Posterior cingulate gyrus (tissue), 11 donors: Measurements from ENCODE around the gene HPN.

ENCODE experiments used
- DNase-seq, 10 donors: peaks; one replicate each; pipeline versions ENCODE4 v3.0.0 to v3.0.0-alpha.2; 2020 to 2021; ENCODE audit warnings: mixed read lengths in 3 of 10
- intact Hi-C: fragments of 100-400 bp; cut with DNase I; formaldehyde crosslinking; loops from one replicate; pipeline ENCODE4 v1.15.1; 2023

The HPN gene

GRCh38 chr19:35056513-35057063 lies 15.1 kb downstream of the HPN start:
- intact Hi-C loops: no loop called here

GRCh38 chr19:35058370-35058769 lies 16.8 kb downstream of the HPN start:
- intact Hi-C loops: no loop called here

More at GRCh38 chr19:35056513-35057063, 15.1 kb downstream of the HPN start:
- peak in 3 of 10 donors; percentile 3 to 18 (median 4) for DNase-seq

DNA sequence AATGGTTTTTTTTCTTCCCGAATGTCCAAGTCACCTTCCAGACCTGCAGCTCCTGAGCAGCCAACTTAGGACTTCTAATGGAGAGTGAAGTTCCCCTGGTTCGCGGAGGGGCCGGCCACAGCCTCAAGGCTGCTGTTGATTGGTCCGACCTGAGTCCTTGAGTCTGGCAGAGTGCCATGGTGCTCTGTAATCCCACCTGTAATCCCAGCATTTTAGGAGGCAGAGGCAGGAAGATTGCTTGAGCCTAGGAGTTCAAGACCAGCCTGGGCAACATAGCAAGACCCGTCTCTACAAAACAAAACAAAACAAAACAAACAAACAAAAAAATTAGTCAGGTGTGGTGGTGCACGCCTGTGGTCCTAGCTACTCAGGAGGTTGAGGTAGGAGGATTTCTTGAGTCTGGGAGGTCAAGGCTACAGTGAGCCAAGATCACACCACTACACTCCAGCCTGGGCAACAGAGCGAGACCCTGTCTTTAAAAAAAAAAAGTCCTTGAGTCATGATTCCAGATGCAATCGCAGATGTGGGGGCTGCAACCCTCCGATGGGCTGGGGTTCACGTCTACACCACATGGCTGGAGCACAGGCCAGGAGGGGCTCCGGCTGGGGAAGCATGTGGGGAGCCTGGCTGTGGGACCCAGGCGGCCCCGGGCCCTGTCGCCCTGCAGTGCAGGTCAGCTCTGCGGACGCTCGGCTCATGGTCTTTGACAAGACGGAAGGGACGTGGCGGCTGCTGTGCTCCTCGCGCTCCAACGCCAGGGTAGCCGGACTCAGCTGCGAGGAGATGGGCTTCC lies 17.7 kb downstream of the HPN start:
- intact Hi-C loops: no loop called here
- DNase-seq: peak in 3 of 10 donors; percentile 55 to 81 (median 80)

More at GRCh38 chr19:35058370-35058769, 16.8 kb downstream of the HPN start:
- DNase-seq: no peak

- intact Hi-C loops: no loop called here
- DNase-seq: peak in 1 of 10 donors; percentile 53
These were observed 18.2 kb downstream of the HPN start for GRCh38 chr19:35059799-35060091.

DNA sequence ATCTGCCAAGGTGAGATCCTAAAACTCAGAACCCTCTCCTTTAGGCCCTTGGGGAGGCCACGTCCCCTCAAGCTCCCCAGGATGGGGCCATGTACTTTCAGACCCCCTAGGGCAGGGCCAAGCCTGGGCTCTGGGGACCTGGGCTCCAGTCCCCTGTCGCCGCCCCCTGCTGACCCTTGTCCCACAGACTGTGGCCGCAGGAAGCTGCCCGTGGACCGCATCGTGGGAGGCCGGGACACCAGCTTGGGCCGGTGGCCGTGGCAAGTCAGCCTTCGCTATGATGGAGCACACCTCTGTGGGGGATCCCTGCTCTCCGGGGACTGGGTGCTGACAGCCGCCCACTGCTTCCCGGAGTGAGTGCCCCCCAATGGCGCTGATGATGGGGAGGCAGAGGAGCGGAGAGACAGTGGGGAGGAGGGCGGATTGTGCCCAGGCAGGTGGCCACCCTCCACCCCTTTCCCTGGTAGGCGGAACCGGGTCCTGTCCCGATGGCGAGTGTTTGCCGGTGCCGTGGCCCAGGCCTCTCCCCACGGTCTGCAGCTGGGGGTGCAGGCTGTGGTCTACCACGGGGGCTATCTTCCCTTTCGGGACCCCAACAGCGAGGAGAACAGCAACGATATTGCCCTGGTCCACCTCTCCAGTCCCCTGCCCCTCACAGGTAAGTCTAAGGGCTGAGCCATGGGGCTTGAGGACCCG lies 18.8 kb downstream of the HPN start:
- intact Hi-C loops: no loop called here
- peak in 3 of 10 donors; percentile 60 to 78 (median 67) for DNase-seq

DNA sequence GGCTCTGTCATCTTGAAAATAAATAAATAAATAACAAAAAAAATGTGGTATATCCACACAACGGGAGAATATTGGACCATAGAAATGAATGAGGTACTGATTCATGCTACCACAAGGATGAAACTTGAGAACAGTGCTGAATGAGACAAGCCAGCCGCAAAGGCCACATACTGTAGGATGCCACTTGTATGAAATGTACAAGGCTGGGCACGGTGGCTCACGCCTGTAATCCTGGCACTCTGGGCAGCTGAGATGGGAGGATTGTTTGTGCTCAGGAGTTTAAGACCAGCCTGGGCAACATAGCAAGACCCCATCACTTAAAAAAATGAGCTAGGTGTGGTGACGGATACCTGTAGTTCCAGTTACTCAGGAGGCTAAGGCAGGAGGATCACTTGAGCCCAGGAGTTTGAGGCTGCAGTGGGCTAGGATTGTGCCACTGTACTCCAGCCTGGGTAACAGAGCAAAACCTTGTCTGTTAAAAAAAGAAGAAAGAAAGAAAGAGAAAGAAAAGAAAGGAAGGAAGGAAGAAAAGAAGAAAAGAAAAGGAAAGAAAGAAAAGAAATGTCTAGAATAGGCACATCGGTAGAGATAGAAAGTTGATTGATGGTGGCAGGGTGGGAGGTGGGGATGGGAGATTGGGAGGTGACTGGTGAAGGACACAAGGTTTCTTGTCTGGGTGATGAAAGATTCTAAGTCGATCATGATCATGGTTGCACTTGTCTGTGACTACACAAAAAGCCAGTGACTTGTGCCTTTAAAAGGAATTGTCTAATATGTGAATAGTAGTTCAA lies 20.3 kb downstream of the HPN start:
- intact Hi-C loops: no loop called here
- peak in 2 of 10 donors; percentile 14 to 15 for DNase-seq

DNA sequence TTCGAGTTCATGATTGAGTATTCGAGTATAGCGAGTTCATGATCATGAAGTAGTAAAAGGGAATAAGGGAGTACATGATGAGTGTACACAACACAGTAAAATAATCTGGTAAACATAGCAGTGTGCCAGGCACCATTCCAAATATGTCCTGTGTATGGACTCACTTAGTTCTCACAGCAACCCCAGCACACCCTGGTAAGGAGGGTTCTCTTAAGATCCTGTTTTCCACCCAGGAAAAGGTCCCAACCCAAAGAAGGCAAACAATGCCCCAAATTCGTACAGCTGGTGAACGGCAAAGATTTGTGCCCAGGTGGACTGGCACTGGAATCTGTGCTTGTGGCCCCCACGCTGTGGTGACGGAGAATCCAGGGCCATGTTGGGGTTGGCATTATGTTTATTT lies 21.4 kb downstream of the HPN start:
- intact Hi-C loops: no loop called here
- peak in 2 of 10 donors; percentile 14 to 32 for DNase-seq

GRCh38 chr19:35063940-35064818 lies 22.7 kb downstream of the HPN start:
- intact Hi-C loops: no loop called here
- DNase-seq: peak in 2 of 10 donors; percentile 2 to 15

DNA sequence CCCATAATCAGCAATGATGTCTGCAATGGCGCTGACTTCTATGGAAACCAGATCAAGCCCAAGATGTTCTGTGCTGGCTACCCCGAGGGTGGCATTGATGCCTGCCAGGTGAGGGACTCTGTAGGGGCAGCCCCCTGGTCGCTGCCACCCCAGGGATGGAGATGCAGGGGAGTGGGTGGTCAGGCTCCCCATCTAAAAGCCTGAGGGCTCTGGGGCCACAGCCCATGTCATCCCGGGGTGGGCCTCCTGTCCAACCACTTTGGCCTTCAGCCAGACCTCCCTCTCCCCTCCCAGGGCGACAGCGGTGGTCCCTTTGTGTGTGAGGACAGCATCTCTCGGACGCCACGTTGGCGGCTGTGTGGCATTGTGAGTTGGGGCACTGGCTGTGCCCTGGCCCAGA lies 24.1 kb downstream of the HPN start:
- intact Hi-C loops: no loop called here
- DNase-seq: no peak

DNA sequence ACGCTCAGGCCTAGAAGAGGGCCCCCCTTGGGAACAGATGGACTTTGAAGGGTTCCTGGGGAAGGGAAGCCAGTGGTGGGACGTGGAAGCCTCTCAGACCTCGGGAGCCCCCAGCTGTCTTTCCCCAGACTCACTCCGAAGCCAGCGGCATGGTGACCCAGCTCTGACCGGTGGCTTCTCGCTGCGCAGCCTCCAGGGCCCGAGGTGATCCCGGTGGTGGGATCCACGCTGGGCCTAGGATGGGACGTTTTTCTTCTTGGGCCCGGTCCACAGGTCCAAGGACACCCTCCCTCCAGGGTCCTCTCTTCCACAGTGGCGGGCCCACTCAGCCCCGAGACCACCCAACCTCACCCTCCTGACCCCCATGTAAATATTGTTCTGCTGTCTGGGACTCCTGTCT lies 24.6 kb downstream of the HPN start:
- DNase-seq: peak in 2 of 10 donors; percentile 62 to 76
- intact Hi-C loops: no loop called here

- intact Hi-C loops: loop anchor here (1.0 kb wide), 1 partner anchor 74 kb away; no protein-coding TSS in a partner anchor
- DNase-seq: peak; percentile 77 to 98 (median 94)
These were observed 25.4 kb downstream of the HPN start for GRCh38 chr19:35066691-35067563.

- peak in 1 of 10 donors; percentile 32 for DNase-seq
- intact Hi-C loops: no loop called here
These were observed 27.6 kb downstream of the HPN start for GRCh38 chr19:35068941-35069634.

DNA sequence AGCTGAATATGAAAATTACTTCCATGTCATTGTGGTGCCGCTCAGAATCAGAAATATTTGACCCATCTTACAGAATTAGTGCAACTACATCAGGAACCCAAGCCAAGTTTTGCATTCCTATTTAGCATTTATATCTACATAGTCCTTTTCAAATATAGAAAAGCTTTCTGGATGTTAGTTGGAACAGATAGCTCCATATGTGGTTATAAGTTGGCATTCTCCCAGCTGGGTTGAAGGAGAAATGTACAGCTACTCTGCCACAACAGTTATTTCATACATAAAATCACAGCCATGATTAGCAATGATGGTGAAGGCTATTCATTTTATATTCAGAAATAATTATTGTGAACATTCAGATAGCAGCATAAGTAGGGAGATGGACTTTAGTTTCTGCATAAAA lies 28.2 kb downstream of the HPN start:
- no peak for DNase-seq
- intact Hi-C loops: no loop called here

GRCh38 chr19:35070471-35070870 lies 28.9 kb downstream of the HPN start:
- peak in 2 of 10 donors; percentile 10 to 41 for DNase-seq
- intact Hi-C loops: no loop called here

DNA sequence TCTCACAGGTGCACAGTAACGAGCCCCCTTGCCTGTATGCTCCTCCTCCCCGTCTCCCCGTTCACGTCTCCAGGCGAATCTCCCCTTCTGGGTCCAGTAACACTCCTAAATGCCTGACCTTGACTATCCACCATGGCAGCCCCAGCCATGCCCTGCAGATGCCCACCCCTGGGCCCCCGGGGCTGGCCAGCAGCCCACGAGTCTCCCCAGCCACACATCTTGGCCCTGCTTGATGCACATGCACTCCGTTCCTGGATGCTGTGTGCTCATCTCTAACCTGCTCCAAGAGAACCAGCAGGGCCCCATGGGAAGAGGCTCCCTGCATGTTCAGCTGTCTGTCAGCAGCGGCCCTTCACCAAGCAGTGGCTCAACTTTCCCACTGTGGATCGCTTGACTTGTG lies 32.0 kb downstream of the HPN start:
- intact Hi-C loops: no loop called here
- peak in 2 of 10 donors; percentile 23 to 69 for DNase-seq

DNA sequence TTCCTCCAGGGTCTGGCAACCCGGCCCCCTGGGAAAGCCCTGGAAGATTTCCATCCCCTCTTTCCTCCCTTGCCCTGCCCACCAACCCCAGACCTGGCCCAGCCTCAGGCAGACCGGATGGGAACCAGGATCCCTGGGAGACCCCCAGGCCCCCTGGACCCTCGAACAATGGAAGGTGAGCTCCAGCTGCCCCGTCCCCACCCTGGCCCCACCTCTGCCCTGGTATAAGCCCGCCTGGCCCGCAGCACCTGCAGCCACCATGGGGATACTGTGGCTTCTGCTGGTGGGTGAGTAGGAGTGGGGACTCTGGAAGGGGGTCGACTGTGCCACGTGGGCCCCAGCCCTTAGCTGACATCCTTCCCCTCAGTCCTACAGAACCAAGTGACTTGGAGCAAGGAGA lies 32.4 kb downstream of the HPN start:
- intact Hi-C loops: no loop called here
- DNase-seq: peak in 2 of 10 donors; percentile 35 to 69

DNA sequence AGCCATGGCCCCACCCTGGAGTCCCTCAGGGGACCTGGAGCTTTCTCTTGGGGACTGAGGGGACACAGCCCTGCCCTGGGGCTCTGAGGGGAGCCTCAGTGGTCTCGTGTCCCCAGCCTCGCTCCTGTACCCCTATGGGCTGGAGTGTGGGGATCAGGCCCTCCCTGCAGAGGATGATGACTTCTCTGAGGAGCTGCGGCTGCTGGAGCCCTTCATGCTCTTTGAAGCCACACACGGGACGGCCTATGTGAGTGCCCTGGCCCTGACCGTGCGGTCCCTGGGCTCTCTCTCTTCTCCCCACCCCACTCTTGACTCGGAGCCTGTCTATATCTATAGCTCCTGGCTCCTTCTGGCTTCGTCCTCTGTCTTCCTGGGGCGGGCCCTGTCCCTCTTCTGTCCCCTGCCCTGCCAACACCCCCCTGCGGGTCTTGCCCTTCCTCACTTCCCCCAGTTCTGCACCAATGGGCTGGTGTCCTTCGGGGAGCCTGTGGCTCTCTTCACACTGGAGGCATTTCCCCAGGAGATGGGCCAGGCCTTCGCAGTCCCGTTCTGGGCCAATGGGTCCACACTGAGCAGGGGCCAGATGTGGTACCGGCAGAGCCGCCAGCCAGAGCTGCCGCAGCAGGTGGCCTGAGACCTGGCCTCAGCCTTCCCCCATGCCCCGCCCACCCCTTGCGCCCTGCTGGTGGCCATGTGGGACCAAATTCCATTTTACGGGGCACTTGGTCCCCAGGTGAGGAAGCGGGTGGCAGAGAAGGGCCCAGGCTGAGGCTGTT lies 33.1 kb downstream of the HPN start:
- intact Hi-C loops: no loop called here

More for the DNA sequence above, 33.1 kb downstream of the HPN start:
- DNase-seq: peak in 2 of 10 donors; percentile 19 to 65
